ENCODE measurements around the gene SMIM32.

SMIM32 gene

DNA sequence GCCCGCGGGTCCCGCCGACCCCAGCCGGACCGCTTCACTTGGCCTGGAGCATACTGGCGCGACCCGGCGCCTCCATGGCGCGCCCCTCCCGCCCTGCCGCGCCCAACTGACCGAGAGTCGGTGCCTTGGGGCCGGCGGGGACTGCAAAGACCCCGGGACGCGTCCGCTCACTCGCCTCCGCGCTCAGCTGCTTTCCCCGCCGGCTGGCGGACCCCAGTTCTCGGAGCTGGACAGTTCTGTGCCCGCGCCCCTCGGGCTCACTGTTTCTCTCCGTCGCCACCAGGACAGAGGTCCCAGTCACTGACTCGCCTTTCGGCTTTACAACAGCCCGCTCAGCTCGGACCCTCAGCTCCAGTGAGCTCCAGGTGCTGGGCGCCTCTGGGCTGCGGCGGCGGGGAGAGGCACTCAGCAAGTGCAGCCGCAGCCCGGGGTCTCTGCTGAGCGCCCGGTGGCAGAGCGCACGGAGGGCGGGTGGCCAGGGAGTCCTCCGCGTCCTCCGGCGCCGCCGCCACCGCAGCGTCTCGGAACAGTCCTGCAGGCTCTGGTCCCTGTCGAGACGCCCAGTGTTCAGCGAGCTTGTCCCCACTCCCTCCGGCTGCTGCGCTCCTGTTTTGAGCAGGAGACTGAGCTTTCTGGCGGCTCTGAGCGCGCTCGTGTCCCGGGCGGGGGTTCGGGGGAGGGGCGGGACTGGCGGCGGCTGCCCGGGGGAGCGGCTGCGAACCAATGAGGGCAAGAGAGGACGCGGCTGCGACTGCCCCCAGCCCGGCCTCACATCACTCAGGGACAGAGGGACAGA lies at the start of gene SMIM32:
TSS of gene SMIM32 (minus strand) at position 637 of the 796 bp plus-strand sequence. CDS start 638 bp downstream, outside the sequence.
- DNase-seq: no peak

GRCh38 chr5:136242611-136243010 lies 49.6 kb upstream of the SMIM32 start:
- DNase-seq: no peak

DNA sequence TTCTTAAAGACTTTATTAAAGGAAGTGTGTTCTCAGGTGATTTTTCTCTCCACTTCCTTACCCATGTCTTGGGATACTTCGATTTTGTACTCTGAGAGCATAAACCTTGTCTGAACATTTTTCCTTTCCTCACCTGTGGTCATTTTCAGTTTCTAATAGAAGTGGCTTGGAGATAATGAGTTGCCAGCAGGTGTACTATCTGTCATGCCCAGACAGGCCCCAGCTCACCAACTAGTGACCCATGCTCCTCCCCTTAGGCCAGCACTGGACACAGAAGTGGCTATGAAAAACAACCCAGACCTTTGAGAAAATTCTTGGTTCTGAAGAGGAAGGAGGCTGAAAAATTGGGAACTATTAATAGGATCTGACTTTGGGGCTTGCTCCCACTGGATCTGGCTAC lies 49.2 kb upstream of the SMIM32 start:
- DNase-seq: no peak

DNA sequence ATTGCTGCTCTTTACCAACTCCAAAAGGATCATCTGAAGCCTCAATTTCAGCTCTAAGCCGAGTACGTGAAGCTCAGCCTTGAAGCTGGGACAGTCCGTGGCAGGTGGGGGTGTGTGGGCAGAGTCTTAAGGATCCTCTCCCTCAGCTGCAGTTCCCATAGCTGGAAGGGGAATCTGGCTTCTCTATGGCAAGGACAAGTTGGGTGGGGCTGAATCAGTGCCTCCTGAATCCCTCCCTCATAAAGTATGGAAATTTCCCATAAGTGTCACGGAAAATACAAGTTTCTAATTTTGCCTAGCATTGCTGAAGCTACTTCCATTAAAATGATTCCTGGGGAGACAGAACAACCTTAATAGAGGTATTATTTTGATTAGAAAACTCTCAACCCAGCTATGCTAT lies 47.9 kb upstream of the SMIM32 start:
- no peak for DNase-seq

- no peak for DNase-seq
Observed at GRCh38 chr5:136236479-136237083, 43.6 kb upstream of the SMIM32 start.

DNA sequence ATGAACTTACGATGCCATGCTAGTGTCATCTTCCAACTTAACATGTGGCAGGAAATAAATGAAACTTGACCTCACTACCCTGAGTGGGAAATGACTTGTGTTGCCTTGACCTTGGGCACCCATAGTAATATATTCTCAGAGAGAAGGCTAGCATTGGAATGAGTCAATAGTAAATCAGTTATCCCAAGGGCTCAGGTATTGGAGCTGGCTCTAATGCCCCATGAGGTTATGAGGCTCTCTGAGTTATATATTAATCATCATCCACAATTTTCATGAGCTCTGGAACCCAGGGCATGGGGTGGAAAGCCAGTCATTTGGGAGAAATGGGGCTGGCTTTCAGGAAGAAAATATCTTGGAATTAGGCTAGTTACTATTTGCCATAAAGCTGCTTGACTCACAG lies 42.4 kb upstream of the SMIM32 start:
- no peak for DNase-seq

GRCh38 chr5:136232316-136232715 lies 39.4 kb upstream of the SMIM32 start:
- no peak for DNase-seq

- no peak for DNase-seq
Observed at GRCh38 chr5:136230176-136230575, 37.2 kb upstream of the SMIM32 start.

- DNase-seq: no peak
Observed at GRCh38 chr5:136228136-136228757, 35.3 kb upstream of the SMIM32 start.

GRCh38 chr5:136226401-136226800 lies 33.4 kb upstream of the SMIM32 start:
- DNase-seq: no peak

- no peak for DNase-seq
Observed at GRCh38 chr5:136225796-136226195, 32.8 kb upstream of the SMIM32 start.

DNA sequence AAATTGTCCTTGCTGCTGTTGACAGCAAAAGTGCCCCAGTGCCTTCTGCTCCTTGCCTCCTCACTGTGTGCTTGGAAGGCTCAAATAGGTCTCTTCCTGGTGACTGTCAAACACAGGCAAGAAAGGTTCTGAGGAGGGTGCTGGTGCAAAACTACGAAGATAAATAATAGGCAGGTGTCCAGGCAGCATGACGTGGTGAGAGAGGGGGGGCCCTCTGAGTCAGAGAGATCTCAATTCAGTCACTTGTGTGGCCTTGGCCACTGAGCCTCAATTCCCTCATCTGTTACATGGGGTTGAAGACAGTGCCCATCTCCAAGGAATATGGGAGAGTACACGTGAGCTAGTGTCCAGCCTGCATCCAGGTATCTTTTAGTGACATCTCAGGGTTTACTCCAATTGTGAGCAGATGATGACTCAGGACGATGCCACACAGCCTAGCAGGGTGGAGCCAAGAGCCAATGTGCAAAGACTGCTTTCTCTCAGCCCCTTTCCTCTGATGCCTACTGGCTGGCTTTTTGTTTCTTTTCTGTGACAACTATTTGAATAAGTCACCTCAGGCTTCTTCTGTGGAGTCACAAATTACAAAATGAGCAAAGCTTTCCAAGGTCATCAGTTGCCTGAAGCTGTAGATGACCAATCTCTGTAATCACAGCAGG lies 29.7 kb upstream of the SMIM32 start:
- DNase-seq: no peak

DNA sequence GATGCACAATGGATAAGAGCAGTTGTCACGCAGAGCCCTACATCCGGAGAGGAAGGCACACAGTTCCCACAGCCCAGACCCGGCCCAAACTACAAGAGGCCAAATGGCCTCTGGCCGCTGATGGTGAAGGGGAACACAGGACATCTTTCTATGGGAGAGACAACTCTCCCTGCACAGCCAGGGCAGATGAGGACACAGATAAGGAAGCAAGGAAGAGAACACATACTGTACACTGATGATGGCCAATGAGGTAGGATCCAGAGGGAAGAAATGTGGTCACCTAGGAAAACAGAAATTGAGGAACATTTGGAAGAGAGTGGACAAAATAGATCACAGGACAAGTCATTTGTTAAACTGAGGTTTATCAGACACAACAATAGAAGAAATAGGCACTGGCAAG lies 28.4 kb upstream of the SMIM32 start:
- no peak for DNase-seq

DNA sequence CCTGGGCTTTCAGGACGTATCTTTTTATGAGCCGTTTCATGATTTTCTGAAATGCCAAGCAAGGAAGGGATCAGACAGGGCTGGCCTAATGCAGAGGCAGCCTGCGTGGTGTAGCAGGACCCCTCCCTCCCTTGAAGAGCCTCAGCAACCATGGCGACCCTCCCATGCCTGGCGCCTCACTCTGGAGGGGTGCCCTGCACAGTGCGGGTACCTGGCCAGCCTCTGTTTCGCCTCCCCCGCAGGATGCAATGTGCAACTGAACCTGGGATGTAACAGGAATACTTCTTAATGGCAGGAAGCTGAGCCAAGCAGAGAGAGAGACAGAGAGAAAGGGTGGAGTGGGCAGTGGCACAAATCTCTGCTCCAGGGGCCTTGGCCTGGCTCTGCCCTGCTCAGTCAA lies 23.3 kb upstream of the SMIM32 start:
- DNase-seq: no peak

DNA sequence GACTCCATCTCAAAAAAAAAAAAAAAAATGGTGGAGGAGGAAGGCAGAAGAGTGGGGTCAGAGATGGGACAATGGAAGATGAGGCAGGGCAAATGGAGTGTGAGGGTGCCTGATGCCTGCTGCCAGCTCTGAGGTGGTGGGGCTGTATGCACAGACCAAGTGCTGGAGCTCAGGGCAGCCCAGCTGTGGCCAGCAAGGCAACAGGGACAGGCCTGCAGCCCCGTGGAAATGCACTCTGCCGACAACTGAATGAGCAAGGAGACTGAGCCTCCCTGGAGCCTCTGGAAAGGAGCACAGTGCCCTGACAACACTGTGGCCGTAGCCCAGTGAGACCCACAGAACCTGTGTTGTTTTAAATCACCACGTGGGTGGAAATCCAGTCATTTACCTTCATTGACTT lies 22.9 kb upstream of the SMIM32 start:
- DNase-seq: no peak

- no peak for DNase-seq
Observed at GRCh38 chr5:136213919-136214493, 21.0 kb upstream of the SMIM32 start.

DNA sequence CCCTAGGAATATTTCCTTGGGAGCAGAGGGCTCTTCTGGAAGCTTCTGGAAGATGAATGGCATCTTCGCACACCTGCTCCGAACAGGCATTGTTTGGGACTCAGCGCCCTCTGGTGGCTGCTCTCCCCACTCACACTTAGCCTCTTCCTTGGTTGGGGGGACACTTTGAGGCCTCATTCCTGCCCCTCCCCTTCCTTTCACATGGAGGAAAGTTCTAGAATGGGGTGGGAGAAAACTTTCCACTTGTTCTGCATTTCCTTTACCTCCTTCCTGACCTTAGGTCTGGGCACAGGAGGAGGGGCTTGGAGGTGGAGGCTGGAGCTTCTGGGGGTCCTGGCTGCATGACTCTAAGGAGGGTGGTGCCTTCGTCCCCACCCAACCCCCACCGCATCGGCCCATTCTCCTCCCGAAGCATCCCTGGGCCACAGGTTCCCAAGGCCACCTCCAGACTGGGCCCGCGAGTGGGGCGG lies 19.3 kb upstream of the SMIM32 start:
- peak; percentile 41 for DNase-seq

GRCh38 chr5:136211282-136212040 lies 18.5 kb upstream of the SMIM32 start:
- DNase-seq: no peak

DNA sequence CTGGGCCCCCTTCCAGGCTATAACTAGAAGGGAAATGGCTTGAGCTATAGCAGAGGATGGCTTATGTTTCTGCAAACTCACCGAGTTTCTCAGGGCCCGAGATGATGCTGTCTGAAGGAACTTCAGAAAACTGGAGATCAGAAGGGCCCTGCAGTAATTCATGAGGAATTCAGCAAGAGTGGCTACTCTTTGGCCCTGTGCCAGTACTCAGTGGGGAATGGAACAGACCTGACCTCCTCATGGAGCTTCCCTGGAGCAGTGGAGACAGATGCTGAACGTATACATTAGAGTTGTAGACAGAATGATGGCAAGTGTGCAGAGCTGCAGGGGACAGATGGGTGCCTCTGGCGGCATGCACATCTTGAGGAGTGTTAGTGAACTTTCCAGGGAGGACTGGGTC lies 17.3 kb upstream of the SMIM32 start:
- no peak for DNase-seq

- no peak for DNase-seq
Observed at GRCh38 chr5:136209346-136209910, 16.5 kb upstream of the SMIM32 start.

DNA sequence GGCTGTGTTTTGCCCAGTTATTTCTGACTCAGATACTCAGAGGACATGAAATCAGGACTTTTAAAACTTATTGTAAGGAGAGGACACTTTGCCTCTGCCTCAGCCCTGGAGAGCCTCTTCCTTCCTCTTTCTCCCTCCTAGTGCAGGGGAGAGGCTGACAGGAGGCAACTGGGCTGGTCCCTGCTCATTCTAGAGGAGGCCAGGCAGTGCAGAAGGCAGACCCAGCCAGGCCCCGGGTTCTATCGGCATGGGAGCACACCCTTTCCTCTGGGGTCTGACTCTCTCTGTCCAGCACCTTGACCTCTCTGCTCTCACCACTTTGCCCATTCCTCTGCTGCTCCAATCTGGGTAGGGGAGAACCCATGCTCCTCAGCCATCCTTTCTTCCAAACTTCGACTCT lies 16.0 kb upstream of the SMIM32 start:
- no peak for DNase-seq

DNA sequence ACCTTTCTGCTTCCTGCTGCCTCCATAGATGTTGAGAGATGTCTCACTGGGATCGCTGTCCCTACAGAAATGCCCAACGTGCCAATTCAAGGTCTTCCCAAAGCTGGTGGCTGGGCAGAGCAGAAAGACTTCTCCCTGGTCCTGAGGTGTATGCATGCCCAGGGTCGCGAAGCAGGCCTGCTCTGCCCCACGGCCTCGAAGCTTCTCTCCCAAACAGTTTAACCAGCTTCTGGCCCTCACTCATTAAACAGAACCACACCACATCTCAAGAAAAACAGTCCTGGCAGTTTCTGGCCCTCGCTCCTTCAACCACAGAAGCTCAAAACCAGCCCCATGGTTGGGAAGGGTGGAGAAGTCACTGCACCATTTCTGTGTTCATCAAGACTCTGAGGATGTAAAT lies 14.7 kb upstream of the SMIM32 start:
- no peak for DNase-seq
